Keratinocyte (primary cell): ENCODE measurements around the gene AMBP. TPM values are rescaled to one million over a fixed set of nuclear protein-coding genes. Genes with fewer than 3 reads are reported as not detected.

Experiments used
- DNase-seq: peaks from one replicate; pipeline ENCODE4 v3.0.0-alpha.2; 2011; ENCODE audit warnings: low read depth, missing footprints, low spot score
- FAIRE-seq: peaks from 2 replicates; lab custom pipeline; 2011; peaks lifted over from hg19 to GRCh38; lab: Jason Lieb, UNC
- H2AFZ ChIP-seq: 2 replicates; pipeline ENCODE4 v1.6.0; 2012; ENCODE audit warnings: low read length, control low read depth, inconsistent platforms; ENCODE audit not compliant: control insufficient read depth
- H3K27ac ChIP-seq: 2 replicates; pipeline ENCODE4 v1.5.1; 2011; ENCODE audit warnings: low read length; ENCODE audit not compliant: control insufficient read depth, insufficient read depth
- H3K27me3 ChIP-seq: 3 replicates; pipeline ENCODE4 v1.6.0; 2011; ENCODE audit warnings: low read length; ENCODE audit not compliant: control insufficient read depth, insufficient read depth; ENCODE audit errors: extremely low read depth
- H3K36me3 ChIP-seq, 2 experiments: 2 replicates in 1 of 2; 3 replicates in 1 of 2; pipeline ENCODE4 v1.5.1; 2011; ENCODE audit warnings: low read length in 2 of 2, mild to moderate bottlenecking in 1 of 2; ENCODE audit not compliant: control insufficient read depth in 2 of 2, insufficient read depth in 2 of 2; ENCODE audit errors: extremely low read depth in 1 of 2
- H3K4me1 ChIP-seq: 3 replicates; pipeline ENCODE4 v1.5.1; 2011; ENCODE audit warnings: low read length; ENCODE audit not compliant: control insufficient read depth, insufficient read depth; ENCODE audit errors: extremely low read depth
- H3K4me2 ChIP-seq: 3 replicates; pipeline ENCODE4 v1.6.0; 2011; ENCODE audit warnings: low read depth, low read length; ENCODE audit not compliant: control insufficient read depth, insufficient read depth; ENCODE audit errors: extremely low read depth
- H3K4me3 ChIP-seq, 3 experiments: fragments of 200-600 bp in 1 of 3; sonication (generic) in 1 of 3; 2 replicates in 2 of 3; 3 replicates in 1 of 3; pipeline ENCODE4 v1.5.1; 2011 to 2016; ENCODE audit warnings: low read length in 3 of 3, mild to moderate bottlenecking in 3 of 3, control low read depth in 2 of 3, inconsistent platforms in 1 of 3, low read depth in 1 of 3, mixed read lengths in 1 of 3, mixed run types in 1 of 3, moderate library complexity in 1 of 3; ENCODE audit not compliant: control insufficient read depth in 2 of 3, insufficient read depth in 2 of 3; ENCODE audit errors: extremely low read depth in 1 of 3
- H3K79me2 ChIP-seq: 2 replicates; pipeline ENCODE4 v1.6.0; 2012; ENCODE audit warnings: low read length; ENCODE audit not compliant: control insufficient read depth, insufficient read depth
- H3K9ac ChIP-seq: 3 replicates; pipeline ENCODE4 v1.6.0; 2011; ENCODE audit warnings: low read length; ENCODE audit not compliant: control insufficient read depth, insufficient read depth; ENCODE audit errors: extremely low read depth
- H3K9me1 ChIP-seq: 3 replicates; pipeline ENCODE4 v1.6.0; 2011; ENCODE audit warnings: low read length; ENCODE audit not compliant: control insufficient read depth, insufficient read depth; ENCODE audit errors: extremely low read depth
- H3K9me3 ChIP-seq: 2 replicates; pipeline ENCODE4 v1.5.1; 2012; ENCODE audit warnings: low read depth, low read length; ENCODE audit not compliant: control insufficient read depth
- H4K20me1 ChIP-seq: 3 replicates; pipeline ENCODE4 v1.6.0; 2011; ENCODE audit warnings: low read length; ENCODE audit not compliant: control insufficient read depth, insufficient read depth; ENCODE audit errors: extremely low read depth
- EZH2 ChIP-seq: IDR thresholded peaks from one replicate; pipeline ENCODE4 v1.6.1; 2012; ENCODE audit warnings: inconsistent platforms, mild to moderate bottlenecking, low read length, moderate library complexity
- dilution Hi-C: fragments of 300-500 bp; cut with MboI; formaldehyde crosslinking; loops from one replicate; pipeline ENCODE4 v1.7.0; 2020; ENCODE audit warnings: low sequenced_read_pairs; ENCODE audit not compliant: extremely low pct_ligation_motif_present
- polyA plus RNA-seq, 5 experiments: library from polyadenylated mRNA; depleted of rRNA in 3 of 5; stranded (reverse) in 3 of 5; stranded (forward) in 1 of 5; unstranded in 1 of 5; fragments of >200 nt; gene quantifications; 1 replicate in 1 of 5; 2 replicates in 3 of 5; 3 replicates in 1 of 5; pipeline versions ENCODE4 v1.2.1 to v1.2.3, GENCODE V29; 2011 to 2012; ENCODE audit warnings: missing spikeins in 2 of 5, low read depth in 1 of 5, low replicate concordance in 1 of 5
- TF ChIP-seq, protein P1 (sequence below), 3 experiments: IDR thresholded peaks in 1 of 3; conservative IDR thresholded peaks in 1 of 3; optimal IDR thresholded peaks in 1 of 3; 2 replicates in 2 of 3; 3 replicates in 1 of 3; pipeline versions ENCODE3 to v1.5.1; 2011; ENCODE audit warnings: low read length in 3 of 3, mild to moderate bottlenecking in 3 of 3, moderate library complexity in 2 of 3, control low read depth in 1 of 3, inconsistent platforms in 1 of 3; ENCODE audit not compliant: insufficient read depth in 2 of 3; ENCODE audit errors: extremely low read depth in 1 of 3

AMBP gene
- polyA plus RNA-seq, 1 donor (not counting 4 experiments of a cell fraction or from before 2014, with no cell fraction given), result not detected

- FAIRE-seq, result no peak
- H3K9me3 ChIP-seq, result no peaks in the 10 kb centered on the region
- H3K9me1 ChIP-seq, result no peaks in the 10 kb centered on the region
- H3K27me3 ChIP-seq, result no peaks in the 10 kb centered on the region
- H3K9ac ChIP-seq, result no peak overlapping the region
- H3K4me2 ChIP-seq, result no peak overlapping the region
- dilution Hi-C loops, result no loop called here
- H4K20me1 ChIP-seq, result no peaks in the 10 kb centered on the region
- no peak for DNase-seq
- no peaks in the 10 kb centered on the region for H3K79me2 ChIP-seq
- no peaks in the 10 kb centered on the region for H3K4me1 ChIP-seq
- no peak overlapping the region for H3K4me3 ChIP-seq
- H3K36me3 ChIP-seq, result no peaks in the 10 kb centered on the region
- TF ChIP-seq, protein P1, sequence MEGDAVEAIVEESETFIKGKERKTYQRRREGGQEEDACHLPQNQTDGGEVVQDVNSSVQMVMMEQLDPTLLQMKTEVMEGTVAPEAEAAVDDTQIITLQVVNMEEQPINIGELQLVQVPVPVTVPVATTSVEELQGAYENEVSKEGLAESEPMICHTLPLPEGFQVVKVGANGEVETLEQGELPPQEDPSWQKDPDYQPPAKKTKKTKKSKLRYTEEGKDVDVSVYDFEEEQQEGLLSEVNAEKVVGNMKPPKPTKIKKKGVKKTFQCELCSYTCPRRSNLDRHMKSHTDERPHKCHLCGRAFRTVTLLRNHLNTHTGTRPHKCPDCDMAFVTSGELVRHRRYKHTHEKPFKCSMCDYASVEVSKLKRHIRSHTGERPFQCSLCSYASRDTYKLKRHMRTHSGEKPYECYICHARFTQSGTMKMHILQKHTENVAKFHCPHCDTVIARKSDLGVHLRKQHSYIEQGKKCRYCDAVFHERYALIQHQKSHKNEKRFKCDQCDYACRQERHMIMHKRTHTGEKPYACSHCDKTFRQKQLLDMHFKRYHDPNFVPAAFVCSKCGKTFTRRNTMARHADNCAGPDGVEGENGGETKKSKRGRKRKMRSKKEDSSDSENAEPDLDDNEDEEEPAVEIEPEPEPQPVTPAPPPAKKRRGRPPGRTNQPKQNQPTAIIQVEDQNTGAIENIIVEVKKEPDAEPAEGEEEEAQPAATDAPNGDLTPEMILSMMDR (optimal IDR thresholded peaks at IDR 0.05 in 1 of 3, IDR thresholded peaks at IDR 0.05 in 1 of 3, conservative IDR thresholded peaks at IDR 0.05 in 1 of 3; ENCODE audit: extremely low read depth in 1 of 3, insufficient read depth in 2 of 3, low read length in 3 of 3), result no peak
- no peak for TF ChIP-seq EZH2
- H3K27ac ChIP-seq, result no peak overlapping the region
- H2AFZ ChIP-seq, result no peak overlapping the region
These were observed 18.0 kb downstream of the AMBP start for GRCh38 chr9:114060070-114060469.

DNA sequence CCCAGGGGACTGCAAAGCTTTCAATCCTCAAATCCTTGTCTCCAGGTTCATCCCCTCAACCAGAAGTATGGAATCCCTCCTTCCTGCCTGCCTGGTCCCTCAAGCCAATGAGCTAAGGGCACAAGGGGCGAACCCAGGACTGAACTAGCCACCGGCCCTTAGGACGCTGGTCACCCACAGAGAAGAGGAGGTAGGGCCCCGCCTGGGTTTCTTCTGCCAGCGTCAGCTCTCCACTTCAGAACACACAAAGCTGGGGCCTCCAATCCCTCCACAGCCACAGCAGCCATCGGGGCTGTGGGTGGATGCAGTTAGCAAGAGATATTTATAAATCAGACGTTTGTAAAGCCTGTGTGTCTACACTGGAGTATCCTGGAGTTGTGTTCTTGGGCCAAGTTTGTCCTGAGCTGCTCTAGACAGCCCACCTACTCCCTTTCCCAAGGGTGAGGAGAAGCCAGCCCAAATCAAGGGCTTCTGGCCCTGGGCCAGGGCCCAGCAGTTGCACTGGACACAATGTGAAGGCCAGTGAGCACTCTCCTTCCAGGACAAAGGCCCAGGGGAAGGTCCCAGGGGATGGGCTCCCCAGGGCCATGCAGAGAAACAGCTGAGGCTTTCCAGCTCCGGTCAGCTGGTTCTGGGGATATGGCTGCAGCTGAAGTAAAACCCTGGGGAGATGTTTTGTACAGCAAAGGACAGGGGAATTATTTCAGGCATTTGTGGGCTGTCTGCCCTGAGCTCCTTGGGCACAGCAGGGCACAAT, 18.9 kb downstream of the AMBP start:
- Histone ChIP-seq H3K4me3 (no peak overlapping the region), H3K79me2 (no peaks in the 10 kb centered on the region), H3K4me2 (no peak overlapping the region), H3K27ac (no peak overlapping the region), H3K27me3 (no peaks in the 10 kb centered on the region), H3K9me1 (no peaks in the 10 kb centered on the region), H2AFZ (no peak overlapping the region), H3K9me3 (no peaks in the 10 kb centered on the region), H3K4me1 (no peaks in the 10 kb centered on the region), H4K20me1 (no peaks in the 10 kb centered on the region), H3K36me3 (no peaks in the 10 kb centered on the region), H3K9ac (no peak overlapping the region)
- FAIRE-seq, result no peak
- DNase-seq, result no peak
- dilution Hi-C loops, result no loop called here
- TF ChIP-seq, protein P1 (optimal IDR thresholded peaks at IDR 0.05 in 1 of 3, IDR thresholded peaks at IDR 0.05 in 1 of 3, conservative IDR thresholded peaks at IDR 0.05 in 1 of 3; ENCODE audit: extremely low read depth in 1 of 3, insufficient read depth in 2 of 3, low read length in 3 of 3), result no peak
- TF ChIP-seq EZH2, result no peak
